Measurements from ENCODE around the gene ADAD2. TPM values are rescaled to one million over a fixed set of nuclear protein-coding genes. Genes with fewer than 3 reads are reported as not detected.

ADAD2 gene
- not detected in 2 replicates for total RNA-seq (2012; rRNA removed)

DNA sequence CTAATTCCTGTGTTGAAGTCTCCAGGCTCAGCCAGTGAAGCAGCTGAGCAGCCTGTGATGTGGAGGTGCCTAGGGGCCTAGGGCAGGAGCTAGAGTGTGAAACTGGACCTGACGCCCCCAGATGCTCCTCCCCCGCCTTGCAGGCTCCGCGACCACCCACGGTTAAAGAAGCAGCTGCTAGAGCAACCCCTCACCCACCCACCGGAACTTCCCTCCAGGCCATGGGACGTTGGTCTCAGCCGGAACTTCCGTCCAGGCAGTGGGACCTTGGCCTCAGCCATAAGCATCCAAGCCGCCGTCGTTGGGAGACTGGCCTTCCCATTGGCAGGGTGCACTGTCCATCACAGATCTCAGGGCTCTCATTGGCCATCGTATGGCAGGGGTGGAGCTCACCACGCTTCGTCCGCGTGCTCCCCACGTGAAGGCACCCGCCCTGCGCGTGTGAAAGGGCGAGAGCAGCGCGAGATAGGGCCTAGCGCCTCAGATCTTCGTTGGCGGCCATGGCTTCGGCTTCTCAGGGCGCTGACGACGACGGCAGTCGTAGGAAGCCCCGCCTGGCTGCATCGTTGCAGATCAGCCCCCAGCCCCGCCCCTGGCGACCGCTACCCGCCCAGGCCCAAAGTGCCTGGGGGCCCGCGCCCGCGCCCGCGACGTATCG lies at the start of gene ADAD2:
TSS of gene ADAD2 (plus strand) at position 427 of the 658 bp plus-strand sequence. CDS start at position 501, 74 bp downstream.
- peaks cover 19% of the 10 kb centered on the region for H3K27me3 ChIP-seq (ENCODE audit: control insufficient read depth, insufficient read depth, low read length)
- H3K4me2 ChIP-seq (ENCODE audit: low read length), result no peak within 1 kb of the TSS
- H3K9me3 ChIP-seq (replicated peaks; ENCODE audit: low read length), result no peaks in the 10 kb centered on the region
- no peak within 1 kb of the TSS for H3K4me3 ChIP-seq (ENCODE audit: low read length)
- H3K9ac ChIP-seq (ENCODE audit: low read depth, low read length), result no peak within 1 kb of the TSS
- no peaks in the 10 kb centered on the region for H3K36me3 ChIP-seq (ENCODE audit: insufficient read depth, low read length)
- H3K4me1 ChIP-seq (ENCODE audit: control insufficient read depth, insufficient read depth, low read length), result peaks cover under 1% of the 10 kb centered on the region

DNA sequence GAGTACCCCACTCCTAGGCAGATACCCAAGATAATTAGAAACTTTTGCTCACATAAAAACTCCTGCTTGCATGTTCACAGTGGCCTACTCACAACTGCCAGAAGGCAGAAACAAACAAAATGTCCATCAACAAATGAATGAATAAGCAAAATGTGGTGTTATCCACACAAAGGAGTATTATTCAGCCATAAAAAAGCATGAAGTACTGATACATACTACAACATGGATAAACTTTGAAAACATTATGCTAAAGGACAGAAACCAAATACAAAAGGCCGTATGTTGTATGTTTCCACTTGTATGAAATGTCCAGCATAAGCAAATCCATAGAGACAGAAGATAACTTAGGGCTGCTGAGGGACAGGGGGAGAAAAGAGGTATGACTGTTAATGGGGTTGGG lies 47.9 kb upstream of the ADAD2 start:
- Histone ChIP-seq H3K4me3 (ENCODE audit: low read length) (no peak overlapping the region), H3K27me3 (ENCODE audit: control insufficient read depth, insufficient read depth, low read length) (peaks cover 10% of the 10 kb centered on the region), H3K9me3 (replicated peaks; ENCODE audit: low read length) (no peaks in the 10 kb centered on the region), H3K9ac (ENCODE audit: low read depth, low read length) (no peak overlapping the region), H3K4me2 (ENCODE audit: low read length) (no peak overlapping the region), H3K4me1 (ENCODE audit: control insufficient read depth, insufficient read depth, low read length) (no peaks in the 10 kb centered on the region), H3K36me3 (ENCODE audit: insufficient read depth, low read length) (no peaks in the 10 kb centered on the region)

DNA sequence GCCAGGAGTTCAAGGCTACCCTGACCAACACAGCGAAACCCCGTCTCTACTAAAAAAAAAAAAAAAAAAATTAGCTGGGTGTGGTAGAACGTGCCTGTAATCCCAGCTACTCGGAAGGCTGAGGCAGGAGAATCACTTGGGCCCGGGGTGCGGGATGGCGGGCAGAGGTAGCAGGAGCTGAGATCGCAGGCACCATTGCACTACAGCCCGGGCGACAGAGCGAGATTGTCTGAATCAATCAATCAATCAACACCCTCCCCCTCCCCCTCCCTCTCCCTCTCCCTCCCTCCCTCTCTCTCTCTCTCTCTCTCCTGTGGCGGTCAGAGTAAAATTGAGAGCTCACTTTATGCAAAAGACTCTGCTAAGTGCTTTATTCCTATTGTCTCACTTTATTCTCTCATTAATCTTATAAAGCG lies 47.2 kb upstream of the ADAD2 start:
- Histone ChIP-seq H3K9ac (ENCODE audit: low read depth, low read length) (peak overlapping the region; percentile 85), H3K27me3 (ENCODE audit: control insufficient read depth, insufficient read depth, low read length) (peaks cover 12% of the 10 kb centered on the region), H3K4me2 (ENCODE audit: low read length) (peak overlapping the region; percentile 98), H3K36me3 (ENCODE audit: insufficient read depth, low read length) (no peaks in the 10 kb centered on the region), H3K9me3 (replicated peaks; ENCODE audit: low read length) (no peaks in the 10 kb centered on the region), H3K4me1 (ENCODE audit: control insufficient read depth, insufficient read depth, low read length) (no peaks in the 10 kb centered on the region), H3K4me3 (ENCODE audit: low read length) (peak overlapping the region; percentile 99)

DNA sequence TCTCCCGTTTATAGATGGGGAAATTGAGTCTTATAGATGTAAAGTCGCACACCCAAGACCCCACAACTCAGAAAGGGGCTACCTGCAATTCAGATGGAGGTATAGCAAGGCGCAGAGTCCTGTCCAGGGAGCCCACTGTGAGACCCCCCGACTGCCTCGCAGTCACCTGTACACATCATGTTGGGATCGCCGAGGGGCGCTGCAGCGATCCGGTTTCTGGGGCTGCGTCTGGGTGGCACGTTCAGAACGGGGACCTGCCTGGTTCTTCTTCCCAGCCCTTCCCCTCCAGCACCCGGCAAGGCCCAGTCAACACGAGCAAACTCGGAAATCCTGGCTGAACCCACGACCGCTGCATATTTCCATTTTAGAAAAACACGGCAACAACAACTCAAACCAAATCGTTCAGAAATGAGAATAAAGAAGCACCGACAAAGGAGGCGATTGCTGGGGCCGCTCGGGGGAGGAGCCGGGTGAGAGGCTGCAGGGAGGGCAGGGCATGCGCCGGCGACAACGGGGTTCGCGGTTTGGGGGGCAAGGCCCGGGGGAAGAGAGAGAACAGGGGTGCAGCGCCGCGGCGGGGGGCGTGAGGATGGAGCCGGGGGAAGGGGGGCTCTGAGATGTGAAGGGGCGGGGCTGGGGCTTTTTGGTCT lies 46.6 kb upstream of the ADAD2 start:
- peak overlapping the region; percentile 85 for H3K9ac ChIP-seq (ENCODE audit: low read depth, low read length)

DNA sequence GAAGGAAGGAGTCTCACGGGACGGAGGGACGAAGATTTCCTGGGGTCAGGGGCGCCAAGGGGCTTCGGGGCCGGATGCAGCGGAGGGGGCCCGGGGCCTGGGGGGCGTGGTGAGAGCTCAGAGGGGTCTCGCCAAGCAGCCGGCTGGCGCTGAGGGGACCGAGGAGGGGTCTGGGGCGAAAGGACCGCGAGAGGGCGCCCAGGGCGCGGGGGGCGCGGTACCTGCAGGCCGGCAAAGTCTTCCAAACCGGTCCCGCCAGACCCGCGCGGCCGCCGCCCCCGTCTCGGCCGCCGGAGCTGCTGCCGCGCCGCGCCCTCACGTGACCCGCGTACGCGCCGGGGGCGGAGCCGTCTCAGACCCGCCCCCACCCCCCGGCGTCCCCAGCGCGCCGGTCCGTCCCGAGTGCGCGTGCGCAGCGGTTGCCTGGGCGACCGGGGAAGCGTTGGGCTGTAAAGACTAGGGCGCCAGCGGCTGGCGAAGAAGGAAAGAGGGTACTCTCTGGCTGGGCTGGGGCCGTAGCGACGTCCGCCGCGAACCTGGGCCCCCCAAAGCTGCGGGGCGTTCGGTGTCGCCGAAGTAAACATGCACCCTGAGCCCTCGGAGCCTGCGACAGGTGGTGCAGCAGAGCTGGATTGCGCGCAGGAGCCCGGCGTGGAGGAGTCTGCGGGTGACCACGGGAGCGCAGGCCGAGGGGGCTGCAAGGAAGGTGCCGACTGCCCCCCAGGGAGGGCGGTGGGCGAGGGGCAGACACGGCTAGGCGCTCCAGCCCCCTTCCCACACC lies 45.9 kb upstream of the ADAD2 start, which contains the start of the genes DNAAF1 and HSDL1:
TSS of gene DNAAF1 (plus strand) at position 450 of the 781 bp plus-strand sequence. CDS start at position 583, 133 bp downstream.
TSS of gene HSDL1 (minus strand) at position 319 of the 781 bp plus-strand sequence. CDS start 13,856 bp downstream, outside the sequence.
- H3K4me1 ChIP-seq (ENCODE audit: control insufficient read depth, insufficient read depth, low read length), result no peaks in the 10 kb centered on the region
- no peaks in the 10 kb centered on the region for H3K36me3 ChIP-seq (ENCODE audit: insufficient read depth, low read length)
- peak within 1 kb of the TSS; percentile 98 for H3K4me2 ChIP-seq (ENCODE audit: low read length)
- no peaks in the 10 kb centered on the region for H3K9me3 ChIP-seq (replicated peaks; ENCODE audit: low read length)
- peak within 1 kb of the TSS; percentile 99 for H3K4me3 ChIP-seq (ENCODE audit: low read length)
- H3K27me3 ChIP-seq (ENCODE audit: control insufficient read depth, insufficient read depth, low read length), result peaks cover 16% of the 10 kb centered on the region
- peak within 1 kb of the TSS; percentile 85 for H3K9ac ChIP-seq (ENCODE audit: low read depth, low read length)

More for the DNA sequence above, 46.6 kb upstream of the ADAD2 start:
- H3K4me3 ChIP-seq (ENCODE audit: low read length), result peak overlapping the region; percentile 99
- no peaks in the 10 kb centered on the region for H3K4me1 ChIP-seq (ENCODE audit: control insufficient read depth, insufficient read depth, low read length)
- no peaks in the 10 kb centered on the region for H3K9me3 ChIP-seq (replicated peaks; ENCODE audit: low read length)
- peak overlapping the region; percentile 98 for H3K4me2 ChIP-seq (ENCODE audit: low read length)
- H3K27me3 ChIP-seq (ENCODE audit: control insufficient read depth, insufficient read depth, low read length), result peaks cover 16% of the 10 kb centered on the region
- no peaks in the 10 kb centered on the region for H3K36me3 ChIP-seq (ENCODE audit: insufficient read depth, low read length)

DNA sequence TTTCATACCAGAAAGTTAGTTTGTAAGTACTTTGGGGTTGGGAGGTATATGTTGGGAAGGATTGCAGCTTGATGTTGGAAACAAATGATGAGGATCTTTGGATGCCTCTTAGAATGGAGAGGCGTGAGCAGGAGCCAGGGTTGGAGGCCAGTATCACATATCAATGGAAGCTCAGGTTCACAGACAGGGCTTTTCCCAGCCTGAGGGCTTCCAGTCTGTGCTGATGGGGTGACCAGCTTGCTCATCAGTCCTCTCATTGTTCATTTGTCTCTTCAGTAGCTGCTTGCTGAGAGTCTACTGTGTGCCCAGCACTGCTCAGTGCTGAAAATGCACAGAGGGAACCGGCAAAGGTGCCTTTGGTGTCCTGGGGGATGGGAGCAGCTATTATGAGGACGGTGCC lies 40.0 kb upstream of the ADAD2 start:
- H3K27me3 ChIP-seq (ENCODE audit: control insufficient read depth, insufficient read depth, low read length), result peaks cover 33% of the 10 kb centered on the region
- no peak overlapping the region for H3K9ac ChIP-seq (ENCODE audit: low read depth, low read length)

DNA sequence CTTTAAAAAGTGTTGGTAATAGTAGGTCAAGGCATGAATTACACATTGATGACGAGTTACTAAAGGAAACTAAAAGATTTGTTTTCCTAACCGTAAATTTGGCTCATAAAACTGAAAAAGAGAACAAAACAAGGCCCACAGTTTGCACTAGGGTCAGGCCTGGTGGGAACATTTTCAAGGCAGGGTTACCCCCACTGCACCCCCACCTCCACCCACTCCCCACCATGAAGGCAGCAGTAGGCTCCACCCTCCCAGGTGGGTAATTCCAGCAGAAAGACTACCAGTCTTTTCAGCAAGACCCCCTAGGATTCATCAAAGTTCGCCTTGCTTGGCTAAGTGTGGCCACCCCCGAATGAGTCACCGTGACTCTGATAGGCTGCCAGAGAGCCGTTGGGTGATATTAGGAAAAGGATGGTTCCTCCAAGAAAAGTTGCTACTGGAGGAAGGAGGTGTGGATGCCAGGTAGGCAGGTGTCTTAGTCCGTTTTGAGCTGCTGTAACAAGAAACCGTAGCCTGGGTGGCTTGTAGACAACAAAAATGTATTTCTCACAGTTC lies 37.2 kb upstream of the ADAD2 start:
- Histone ChIP-seq H3K27me3 (ENCODE audit: control insufficient read depth, insufficient read depth, low read length) (peaks cover 33% of the 10 kb centered on the region), H3K36me3 (ENCODE audit: insufficient read depth, low read length) (no peaks in the 10 kb centered on the region), H3K9ac (ENCODE audit: low read depth, low read length) (no peak overlapping the region), H3K9me3 (replicated peaks; ENCODE audit: low read length) (no peaks in the 10 kb centered on the region), H3K4me1 (ENCODE audit: control insufficient read depth, insufficient read depth, low read length) (no peaks in the 10 kb centered on the region), H3K4me2 (ENCODE audit: low read length) (peak overlapping the region; percentile 4), H3K4me3 (ENCODE audit: low read length) (no peak overlapping the region)

More for the DNA sequence above, 40.0 kb upstream of the ADAD2 start:
- Histone ChIP-seq H3K4me2 (ENCODE audit: low read length) (no peak overlapping the region), H3K4me1 (ENCODE audit: control insufficient read depth, insufficient read depth, low read length) (no peaks in the 10 kb centered on the region), H3K4me3 (ENCODE audit: low read length) (no peak overlapping the region), H3K9me3 (replicated peaks; ENCODE audit: low read length) (no peaks in the 10 kb centered on the region), H3K36me3 (ENCODE audit: insufficient read depth, low read length) (no peaks in the 10 kb centered on the region)

DNA sequence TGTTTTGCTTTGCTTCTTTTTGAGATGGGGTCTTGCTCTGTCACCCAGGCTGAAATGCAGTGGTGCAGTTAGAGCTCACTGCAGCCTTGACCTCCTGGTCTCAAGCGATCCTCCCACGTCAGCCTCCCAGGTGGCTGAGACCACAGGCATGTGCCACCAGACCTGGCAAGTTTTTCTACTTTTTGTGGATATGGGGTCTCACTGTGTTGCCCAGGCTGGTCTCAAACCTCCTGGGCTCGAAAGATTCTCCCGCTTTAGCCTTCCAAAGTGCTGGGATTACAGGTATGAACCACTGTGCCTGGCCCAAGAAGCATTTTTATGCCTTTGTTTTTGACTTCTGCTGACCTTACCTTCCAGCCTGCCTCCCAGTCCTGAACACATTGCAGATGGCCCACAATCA lies 35.7 kb upstream of the ADAD2 start:
- Histone ChIP-seq H3K27me3 (ENCODE audit: control insufficient read depth, insufficient read depth, low read length) (peaks cover 44% of the 10 kb centered on the region), H3K4me1 (ENCODE audit: control insufficient read depth, insufficient read depth, low read length) (no peaks in the 10 kb centered on the region)

DNA sequence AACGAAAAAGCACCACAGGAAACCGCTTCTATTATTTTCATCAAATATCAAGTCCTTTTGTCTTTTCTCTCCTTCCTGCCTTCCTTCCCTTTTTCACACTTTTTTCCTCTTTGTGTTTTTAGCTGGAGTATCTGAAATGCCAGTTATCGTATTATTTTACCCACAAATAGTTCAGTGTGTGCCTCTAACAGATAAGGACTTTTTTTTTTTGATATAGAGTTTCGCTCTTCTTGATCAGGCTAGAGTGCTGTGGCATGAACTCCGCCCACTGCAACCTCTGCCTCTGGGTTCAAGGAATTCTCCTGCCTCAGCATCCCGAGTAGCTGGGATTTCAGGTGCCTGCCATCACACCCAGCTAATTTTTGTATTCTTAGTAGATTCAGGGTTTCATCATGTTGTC lies 35.2 kb upstream of the ADAD2 start:
- Histone ChIP-seq H3K27me3 (ENCODE audit: control insufficient read depth, insufficient read depth, low read length) (peaks cover 44% of the 10 kb centered on the region), H3K4me2 (ENCODE audit: low read length) (no peak overlapping the region), H3K9me3 (replicated peaks; ENCODE audit: low read length) (no peaks in the 10 kb centered on the region), H3K36me3 (ENCODE audit: insufficient read depth, low read length) (no peaks in the 10 kb centered on the region), H3K4me1 (ENCODE audit: control insufficient read depth, insufficient read depth, low read length) (no peaks in the 10 kb centered on the region), H3K9ac (ENCODE audit: low read depth, low read length) (no peak overlapping the region), H3K4me3 (ENCODE audit: low read length) (no peak overlapping the region)

More for the DNA sequence above, 35.7 kb upstream of the ADAD2 start:
- Histone ChIP-seq H3K36me3 (ENCODE audit: insufficient read depth, low read length) (no peaks in the 10 kb centered on the region), H3K9me3 (replicated peaks; ENCODE audit: low read length) (no peaks in the 10 kb centered on the region), H3K9ac (ENCODE audit: low read depth, low read length) (no peak overlapping the region), H3K4me2 (ENCODE audit: low read length) (no peak overlapping the region), H3K4me3 (ENCODE audit: low read length) (no peak overlapping the region)

DNA sequence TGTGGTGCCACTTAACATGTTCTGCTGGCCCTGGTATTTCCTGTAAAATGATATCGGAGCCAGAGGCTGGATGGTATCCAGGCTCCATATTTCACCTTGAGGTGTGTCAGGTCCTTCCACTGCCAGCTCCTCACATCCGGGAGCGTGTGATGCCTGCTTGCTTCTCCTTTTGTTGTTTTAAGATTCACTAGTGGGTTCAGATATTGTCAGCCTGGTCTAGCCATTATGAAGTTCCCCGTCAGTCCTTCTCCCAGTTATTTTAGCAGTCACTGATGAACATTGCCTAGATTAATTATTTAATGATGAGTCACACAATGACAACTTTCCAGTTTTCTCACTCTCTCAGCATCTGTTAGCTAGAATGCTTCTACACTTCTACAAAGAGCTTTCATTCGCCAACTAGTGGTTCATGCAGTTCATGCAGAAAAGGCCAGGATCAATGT lies 34.6 kb upstream of the ADAD2 start:
- Histone ChIP-seq H3K4me3 (ENCODE audit: low read length) (no peak overlapping the region), H3K36me3 (ENCODE audit: insufficient read depth, low read length) (no peaks in the 10 kb centered on the region), H3K4me2 (ENCODE audit: low read length) (no peak overlapping the region), H3K9me3 (replicated peaks; ENCODE audit: low read length) (no peaks in the 10 kb centered on the region), H3K9ac (ENCODE audit: low read depth, low read length) (no peak overlapping the region), H3K27me3 (ENCODE audit: control insufficient read depth, insufficient read depth, low read length) (peaks cover 44% of the 10 kb centered on the region), H3K4me1 (ENCODE audit: control insufficient read depth, insufficient read depth, low read length) (no peaks in the 10 kb centered on the region)

DNA sequence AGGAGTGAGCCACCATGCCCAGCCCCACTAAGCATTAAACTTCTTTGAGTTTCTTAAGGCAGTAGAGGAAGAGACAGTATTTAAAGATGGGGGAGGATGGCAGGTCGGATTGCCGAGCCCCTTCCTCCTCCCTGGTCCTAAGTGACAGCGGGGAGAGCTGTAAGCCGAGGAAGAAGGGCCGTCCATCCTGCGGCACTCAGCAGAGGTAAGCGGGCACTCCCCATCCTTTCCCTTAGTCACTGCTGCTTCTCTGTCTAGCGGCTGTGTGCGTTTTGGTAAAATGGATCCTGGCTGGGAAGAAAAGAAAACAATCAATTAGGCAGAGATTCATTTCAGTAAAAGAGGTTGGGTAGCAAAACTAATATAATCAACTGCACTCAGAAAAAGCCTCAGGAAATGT lies 31.9 kb upstream of the ADAD2 start:
- Histone ChIP-seq H3K4me3 (ENCODE audit: low read length) (no peak overlapping the region), H3K9ac (ENCODE audit: low read depth, low read length) (no peak overlapping the region), H3K36me3 (ENCODE audit: insufficient read depth, low read length) (no peaks in the 10 kb centered on the region), H3K27me3 (ENCODE audit: control insufficient read depth, insufficient read depth, low read length) (peaks cover 54% of the 10 kb centered on the region), H3K4me2 (ENCODE audit: low read length) (no peak overlapping the region), H3K9me3 (replicated peaks; ENCODE audit: low read length) (no peaks in the 10 kb centered on the region), H3K4me1 (ENCODE audit: control insufficient read depth, insufficient read depth, low read length) (no peaks in the 10 kb centered on the region)

Measured in skeletal muscle satellite cell (primary cell).